Lower lobe of right lung (tissue), 2 donors: ENCODE data around the gene CLTRN. TPM values are rescaled to one million over a fixed set of nuclear protein-coding genes. Genes with fewer than 3 reads are reported as not detected.

Experiments
- ATAC-seq, 2 donors: fragments of 200-7000 bp; cut with Tn5 transposase; one replicate each; pipeline ENCODE4 v1.9.1; 2020 to 2022; ENCODE audit warnings: mild to moderate bottlenecking in 2 of 2, moderate library complexity in 2 of 2
- DNase-seq: peaks from one replicate; pipeline ENCODE4 v3.0.0-alpha.2; 2020
- H3K27ac ChIP-seq: fragments of 200-600 bp; one replicate; pipeline ENCODE4 v1.8.0; 2022
- H3K27me3 ChIP-seq: fragments of 200-600 bp; one replicate; pipeline ENCODE4 v1.8.0; 2022; ENCODE audit warnings: low read depth
- H3K36me3 ChIP-seq: fragments of 200-600 bp; one replicate; pipeline ENCODE4 v1.8.0; 2022; ENCODE audit warnings: mild to moderate bottlenecking
- H3K4me1 ChIP-seq: fragments of 200-600 bp; one replicate; pipeline ENCODE4 v1.8.0; 2022
- H3K4me3 ChIP-seq: fragments of 200-600 bp; one replicate; pipeline ENCODE4 v1.8.0; 2022; ENCODE audit warnings: mild to moderate bottlenecking
- H3K9me3 ChIP-seq: fragments of 200-600 bp; one replicate; pipeline ENCODE4 v1.8.0; 2022
- CTCF ChIP-seq: fragments of 200-600 bp; IDR thresholded peaks from one replicate; pipeline ENCODE4 v1.8.0; 2022; ENCODE audit warnings: antibody characterized with exemption, mild to moderate bottlenecking
- intact Hi-C: fragments of 100-400 bp; cut with DNase I; formaldehyde crosslinking; loops from one replicate; pipeline ENCODE4 v1.11.0; 2022
- total RNA-seq: library from RNA; stranded (reverse); fragmentation: NEBNext Ultra II Directional; extraction: Animal tissue kit (Norgen Biotek cat#: 25700); gene quantifications from one replicate; pipeline ENCODE4 v1.2.1, GENCODE V29; 2021
- donor health status: DM: no; HTN: yes; CAD: no; lungs with severe emphysema.

CLTRN gene
- total RNA-seq, 1 donor from 2014 or later = 0.38 TPM

- intact Hi-C loops = no loop called here
- no peaks in the 10 kb centered on the region for H3K9me3 ChIP-seq
- TF ChIP-seq CTCF = no peak
- H3K27me3 ChIP-seq = no peaks in the 10 kb centered on the region
- no peak overlapping the region for H3K4me3 ChIP-seq
- no peaks in the 10 kb centered on the region for H3K4me1 ChIP-seq
- no peak overlapping the region for H3K27ac ChIP-seq
- H3K36me3 ChIP-seq = no peaks in the 10 kb centered on the region
- ATAC-seq (no peak), DNase-seq (no peak)
Measured at GRCh38 chrX:15599461-15599860, 65.1 kb downstream of the CLTRN start.

- H3K4me3 ChIP-seq = no peak overlapping the region
- H3K27ac ChIP-seq = no peak overlapping the region
- H3K9me3 ChIP-seq = no peaks in the 10 kb centered on the region
- no peaks in the 10 kb centered on the region for H3K36me3 ChIP-seq
- H3K4me1 ChIP-seq = no peaks in the 10 kb centered on the region
- DNase-seq (no peak), ATAC-seq (no peak)
- TF ChIP-seq CTCF = no peak
- no peaks in the 10 kb centered on the region for H3K27me3 ChIP-seq
- intact Hi-C loops = no loop called here
Measured at GRCh38 chrX:15598026-15598425, 66.6 kb downstream of the CLTRN start.

- H3K36me3 ChIP-seq = no peaks in the 10 kb centered on the region
- no peak overlapping the region for H3K27ac ChIP-seq
- no peaks in the 10 kb centered on the region for H3K27me3 ChIP-seq
- H3K4me1 ChIP-seq = no peaks in the 10 kb centered on the region
- H3K4me3 ChIP-seq = no peak overlapping the region
- intact Hi-C loops = no loop called here
- ATAC-seq (no peak), DNase-seq (no peak)
- no peak for TF ChIP-seq CTCF
- H3K9me3 ChIP-seq = no peaks in the 10 kb centered on the region
Measured at GRCh38 chrX:15594371-15594770, 70.2 kb downstream of the CLTRN start.

- ATAC-seq = peak in 1 of 2 donors; percentile 62
Measured at GRCh38 chrX:15579778-15580747, 84.5 kb downstream of the CLTRN start.

More at GRCh38 chrX:15579778-15580747, 84.5 kb downstream of the CLTRN start:
- TF ChIP-seq CTCF = no peak
- H3K4me3 ChIP-seq = no peak overlapping the region
- DNase-seq = no peak
- no peaks in the 10 kb centered on the region for H3K9me3 ChIP-seq
- H3K4me1 ChIP-seq = peaks cover 6% of the 10 kb centered on the region
- intact Hi-C loops = no loop called here
- H3K27ac ChIP-seq = peak overlapping the region; percentile 24
- no peaks in the 10 kb centered on the region for H3K36me3 ChIP-seq
- no peaks in the 10 kb centered on the region for H3K27me3 ChIP-seq

Other genes with a start within 250 kb of the CLTRN start
- 19.8 TPM for gene PIR, start 171.5 kb downstream of the CLTRN start, total RNA-seq
- 3.0 TPM for gene BMX, start 164.0 kb downstream of the CLTRN start, total RNA-seq
- 2.6 TPM for gene ACE2, start 63.8 kb downstream of the CLTRN start, total RNA-seq
- 12.6 TPM for gene CA5B, start 73.5 kb upstream of the CLTRN start, total RNA-seq
- 11.3 TPM for gene ZRSR2, start 125.7 kb upstream of the CLTRN start, total RNA-seq
- 38.5 TPM for gene AP1S2, start 190.0 kb upstream of the CLTRN start, total RNA-seq